Measurements from ENCODE around the gene AHNAK.

AHNAK gene

GRCh38 chr11:62548545-62549335, 2.1 kb upstream of the AHNAK start:
- no peak for DNase-seq (ENCODE audit: low spot score)

- no peak for DNase-seq (ENCODE audit: low spot score)
These were observed 1.2 kb upstream of the AHNAK start for GRCh38 chr11:62547691-62548281.

GRCh38 chr11:62546929-62547625, 471 bp upstream of the AHNAK start:
- DNase-seq (ENCODE audit: low spot score) = peak; percentile 39

GRCh38 chr11:62545437-62546243, 966 bp downstream of the AHNAK start:
- DNase-seq (ENCODE audit: low spot score) = peak; percentile 91

- DNase-seq (ENCODE audit: low spot score) = no peak
These were observed 1.8 kb downstream of the AHNAK start for GRCh38 chr11:62544581-62545436.

GRCh38 chr11:62543680-62544444, 2.7 kb downstream of the AHNAK start:
- DNase-seq (ENCODE audit: low spot score) = no peak

DNA sequence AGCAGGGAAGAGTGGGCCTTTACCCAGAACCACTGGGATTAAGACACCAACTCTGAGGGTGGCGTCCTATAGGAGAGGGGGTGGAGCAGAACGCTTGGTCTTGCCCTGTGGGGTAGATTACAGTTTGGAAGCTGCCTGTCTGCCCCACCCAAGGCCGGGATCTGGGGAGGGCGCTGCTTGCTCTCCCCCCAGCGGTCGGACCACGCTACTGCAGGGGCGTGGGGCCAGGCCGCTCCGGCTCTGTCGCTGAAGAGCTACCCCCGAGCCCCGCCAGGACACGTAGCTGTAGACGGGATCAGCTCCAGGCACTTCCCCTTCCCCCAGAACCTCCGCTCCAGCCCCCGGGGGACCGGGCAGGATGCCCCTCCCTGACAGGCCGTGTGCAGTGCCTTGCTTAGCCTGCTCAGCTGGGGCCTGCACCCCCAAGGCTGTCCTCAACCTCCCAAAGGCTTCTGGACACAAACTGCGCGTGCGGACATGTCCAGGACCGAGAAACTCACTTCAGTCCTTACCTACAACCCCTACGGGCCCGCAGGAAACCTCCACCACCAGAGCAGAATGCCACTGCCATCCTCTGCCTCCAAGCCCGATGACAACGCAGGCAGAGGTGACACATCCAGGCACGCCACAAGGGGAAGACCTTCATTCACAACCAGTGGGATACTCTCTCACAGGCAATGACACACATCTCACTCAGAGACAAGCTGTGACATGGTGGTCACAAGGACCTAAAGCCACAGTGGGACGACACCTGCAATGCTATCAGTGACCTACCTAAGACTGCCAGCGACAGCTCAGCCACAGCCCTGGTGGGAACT, 3.6 kb downstream of the AHNAK start:
- DNase-seq (ENCODE audit: low spot score) = peak; percentile 74

DNA sequence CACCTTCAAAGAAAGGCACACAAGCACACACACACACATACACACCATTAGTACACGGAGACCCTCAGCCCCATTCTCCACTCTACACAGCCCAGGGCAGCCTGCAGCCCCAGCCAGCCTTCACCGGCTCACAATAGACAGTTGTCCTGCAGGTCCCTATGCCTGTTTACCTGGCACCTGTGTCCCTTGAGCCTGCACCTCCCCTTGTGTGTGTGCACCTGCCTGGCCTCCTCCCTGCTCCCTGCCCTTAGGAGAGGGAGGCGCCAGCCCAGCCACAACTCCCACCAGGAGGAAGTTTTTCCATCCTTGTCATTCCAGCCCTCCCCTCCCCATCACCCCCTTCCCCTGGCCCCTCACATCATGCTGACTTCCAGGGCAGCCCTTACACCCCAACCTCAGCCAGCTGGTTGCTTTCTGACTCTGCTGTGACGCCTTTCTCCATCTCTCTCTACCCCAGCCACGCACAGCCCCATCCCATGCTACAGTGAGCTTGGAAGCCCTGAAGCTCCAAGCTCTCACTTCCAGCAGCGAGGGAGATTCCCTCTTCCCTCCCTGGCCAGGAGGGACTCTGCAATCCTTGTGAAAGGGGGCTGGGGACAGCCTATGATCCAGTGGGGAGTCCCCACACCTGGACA, 4.4 kb downstream of the AHNAK start:
- DNase-seq (ENCODE audit: low spot score) = no peak

DNA sequence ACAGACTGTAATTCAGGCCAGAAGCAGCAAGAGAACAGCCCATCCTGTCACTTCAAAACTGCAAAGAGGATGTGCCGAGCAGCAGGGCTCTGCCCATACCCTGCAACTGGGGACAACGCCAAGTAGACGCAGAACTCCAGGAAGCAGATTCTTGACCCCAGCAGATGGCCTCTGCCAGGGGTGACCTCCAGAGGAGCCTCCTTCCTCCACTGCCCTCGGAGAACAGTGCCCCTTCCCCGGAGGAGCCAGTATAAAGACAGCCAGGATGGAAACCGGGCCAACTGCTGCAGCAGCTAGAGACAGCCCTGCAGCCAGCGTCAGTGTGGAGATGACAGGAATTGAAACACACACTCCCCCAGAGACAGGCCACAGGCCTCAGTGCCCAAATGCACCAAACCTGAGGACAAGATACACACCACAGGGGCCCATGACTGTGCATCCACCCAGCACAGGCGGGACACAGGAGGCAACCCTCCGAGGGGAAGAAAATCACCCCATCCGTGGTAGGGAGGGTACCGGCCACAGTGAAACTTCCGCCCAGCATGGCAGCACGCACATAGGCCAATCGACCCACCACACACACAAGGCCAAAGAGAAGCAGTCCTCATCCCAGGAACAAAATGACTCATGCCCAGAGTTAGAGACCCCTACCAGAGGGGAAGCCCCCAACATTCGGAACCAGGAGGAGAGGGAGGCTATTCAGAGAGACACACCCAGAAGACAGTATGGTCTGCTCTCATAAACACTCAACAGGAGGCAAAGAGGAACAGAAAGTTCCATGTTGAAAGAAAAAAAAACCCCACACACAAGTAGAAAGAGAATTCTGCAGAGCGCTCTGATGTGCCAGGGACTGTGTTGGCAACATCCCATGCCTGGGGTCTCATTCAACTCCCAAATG, 5.6 kb downstream of the AHNAK start:
- no peak for DNase-seq (ENCODE audit: low spot score)

DNA sequence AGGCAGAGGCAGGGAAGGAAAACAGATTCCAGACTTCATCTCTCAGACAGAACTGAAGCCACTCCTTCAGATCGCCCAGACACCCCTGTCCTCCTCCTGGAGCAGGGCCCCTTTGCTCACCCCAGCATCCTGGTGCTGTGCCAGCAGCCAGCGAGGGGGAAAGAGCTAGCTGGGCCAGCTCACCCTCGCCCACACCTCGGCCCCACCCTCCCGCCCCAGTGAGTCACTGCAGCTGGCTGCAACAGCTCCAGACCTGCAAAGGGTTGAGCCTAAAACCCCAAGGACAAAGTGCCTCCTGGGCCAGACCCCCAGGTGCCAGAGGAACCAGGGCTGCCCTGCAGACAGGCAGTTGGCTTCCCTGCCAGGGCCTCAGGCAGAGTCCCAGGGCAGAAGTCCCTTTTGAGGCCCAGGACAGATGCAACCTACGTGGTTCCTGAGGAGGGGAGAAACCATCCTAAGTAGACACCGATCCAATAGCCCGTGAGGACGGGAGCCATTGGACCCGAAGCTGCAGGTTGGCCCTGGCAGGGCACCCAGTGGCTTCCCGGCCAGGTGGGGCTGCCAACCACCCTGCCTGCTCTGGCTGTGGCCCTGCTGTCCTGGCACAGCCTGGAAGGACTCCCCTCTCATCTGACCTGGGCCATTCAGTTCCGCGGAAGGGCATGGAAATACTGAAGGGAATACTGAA, 7.2 kb downstream of the AHNAK start:
- peak; percentile 89 for DNase-seq (ENCODE audit: low spot score)

- no peak for DNase-seq (ENCODE audit: low spot score)
These were observed 8.0 kb downstream of the AHNAK start for GRCh38 chr11:62538470-62539237.

GRCh38 chr11:62536301-62536957, 10.2 kb downstream of the AHNAK start:
- DNase-seq (ENCODE audit: low spot score) = no peak

- no peak for DNase-seq (ENCODE audit: low spot score)
These were observed 10.8 kb downstream of the AHNAK start for GRCh38 chr11:62535802-62536201.

GRCh38 chr11:62534779-62535545, 11.6 kb downstream of the AHNAK start:
- no peak for DNase-seq (ENCODE audit: low spot score)

DNA sequence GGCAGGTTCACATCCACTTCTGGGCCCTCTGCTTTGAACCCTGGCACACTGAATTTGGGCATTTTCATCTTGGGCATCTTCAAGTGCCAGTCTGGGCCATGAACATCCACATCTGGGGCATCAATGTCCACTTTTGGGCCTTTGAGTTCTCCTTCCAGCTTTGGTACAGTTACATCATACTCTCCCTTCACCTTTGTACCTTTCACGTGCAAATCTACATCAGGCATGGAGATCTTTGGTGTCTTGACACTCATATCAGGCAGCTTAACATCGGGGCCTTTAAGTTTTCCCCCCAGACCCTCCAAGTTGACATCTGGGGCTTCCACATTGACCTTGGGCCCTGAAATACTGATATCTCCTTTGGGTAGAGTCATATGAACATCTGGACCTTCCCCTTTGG, 14.5 kb downstream of the AHNAK start:
- DNase-seq (ENCODE audit: low spot score) = no peak
